Muscle layer of duodenum (tissue), 2 donors: Measurements from ENCODE around the gene FBXO44.

Experiments
- H3K27ac ChIP-seq: one replicate; pipeline ENCODE4 v1.7.0; 2013; ENCODE audit warnings: mild to moderate bottlenecking, low read length
- H3K27me3 ChIP-seq: one replicate; pipeline ENCODE4 v1.7.0; 2013; ENCODE audit warnings: low read depth, mild to moderate bottlenecking, control low read depth, low read length
- H3K36me3 ChIP-seq, 2 donors: one replicate each; pipeline ENCODE4 v1.7.0; 2013; ENCODE audit warnings: low read length in 2 of 2, control low read depth in 1 of 2, mild to moderate bottlenecking in 1 of 2; ENCODE audit not compliant: insufficient read depth in 2 of 2, control insufficient read depth in 1 of 2
- H3K4me1 ChIP-seq, 2 donors: one replicate each; pipeline ENCODE4 v1.7.0; 2013; ENCODE audit warnings: low read length in 2 of 2, mild to moderate bottlenecking in 2 of 2, control low read depth in 1 of 2, moderate library complexity in 1 of 2; ENCODE audit not compliant: insufficient read depth in 2 of 2, control insufficient read depth in 1 of 2
- H3K4me3 ChIP-seq, 2 donors: one replicate each; pipeline ENCODE4 v1.7.0; 2013; ENCODE audit warnings: low read length in 2 of 2, low read depth in 1 of 2, mild to moderate bottlenecking in 1 of 2
- H3K9me3 ChIP-seq, 2 donors: one replicate each; pipeline ENCODE4 v1.7.0; 2013; ENCODE audit warnings: low read length in 2 of 2, control low read depth in 1 of 2, mild to moderate bottlenecking in 1 of 2; ENCODE audit not compliant: control insufficient read depth in 1 of 2
- donor health status: healthy.

Gene FBXO44

GRCh38 chr1:11661103-11661502 lies 6.4 kb downstream of the FBXO44 start:
- H3K27me3 ChIP-seq = no peaks in the 10 kb centered on the region
- H3K4me1 ChIP-seq = peaks cover 0 to 4% of the 10 kb centered on the region in 2 donors
- peaks cover 3 to 14% of the 10 kb centered on the region in 2 donors for H3K36me3 ChIP-seq
- H3K4me3 ChIP-seq = no peak overlapping the region
- no peak overlapping the region for H3K27ac ChIP-seq
- no peaks in the 10 kb centered on the region for H3K9me3 ChIP-seq

- H3K9me3 ChIP-seq = no peaks in the 10 kb centered on the region
- H3K4me3 ChIP-seq = peak overlapping the region; percentile 50 to 61
- no peaks in the 10 kb centered on the region for H3K27me3 ChIP-seq
- peak overlapping the region; percentile 45 for H3K27ac ChIP-seq
- peaks cover 4 to 15% of the 10 kb centered on the region in 2 donors for H3K36me3 ChIP-seq
- peaks cover 0 to 4% of the 10 kb centered on the region in 2 donors for H3K4me1 ChIP-seq
Observed at GRCh38 chr1:11664336-11665065, 9.8 kb downstream of the FBXO44 start.

- H3K27ac ChIP-seq = no peak overlapping the region
- no peaks in the 10 kb centered on the region for H3K9me3 ChIP-seq
- no peaks in the 10 kb centered on the region for H3K27me3 ChIP-seq
- H3K4me1 ChIP-seq = peaks cover 0 to 4% of the 10 kb centered on the region in 2 donors
- no peak overlapping the region for H3K4me3 ChIP-seq
- H3K36me3 ChIP-seq = peaks cover 7 to 28% of the 10 kb centered on the region in 2 donors
Observed at GRCh38 chr1:11668516-11668915, 13.8 kb downstream of the FBXO44 start.

DNA sequence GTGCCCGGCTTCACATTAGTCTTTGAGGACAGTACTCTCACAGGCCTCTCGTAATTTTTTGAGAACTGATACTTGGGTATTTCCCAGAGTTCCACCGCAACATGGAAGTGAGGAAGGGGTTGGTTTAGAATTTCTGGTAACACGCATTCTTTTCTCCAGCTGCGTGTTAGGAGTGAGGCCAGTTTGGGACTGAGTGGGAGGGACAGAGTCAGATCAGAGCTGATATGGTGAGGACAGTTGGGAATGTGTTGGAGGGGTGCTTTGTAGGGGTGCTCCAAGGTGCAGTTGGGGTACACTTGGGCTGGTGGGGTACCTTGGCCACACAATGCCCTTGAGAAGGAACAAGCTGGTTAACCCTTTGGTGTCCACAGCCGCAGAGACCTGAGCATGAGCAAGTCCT lies 16.1 kb downstream of the FBXO44 start:
- H3K4me3 ChIP-seq = no peak overlapping the region
- no peaks in the 10 kb centered on the region for H3K9me3 ChIP-seq
- H3K36me3 ChIP-seq = peaks cover 7 to 46% of the 10 kb centered on the region in 2 donors
- no peaks in the 10 kb centered on the region for H3K4me1 ChIP-seq
- no peak overlapping the region for H3K27ac ChIP-seq
- H3K27me3 ChIP-seq = no peaks in the 10 kb centered on the region

GRCh38 chr1:11671205-11671543 lies 16.5 kb downstream of the FBXO44 start:
- Histone ChIP-seq H3K27me3 (no peaks in the 10 kb centered on the region), H3K4me1 (no peaks in the 10 kb centered on the region), H3K4me3 (no peak overlapping the region), H3K27ac (no peak overlapping the region), H3K36me3 (peaks cover 9 to 51% of the 10 kb centered on the region in 2 donors), H3K9me3 (no peaks in the 10 kb centered on the region)

DNA sequence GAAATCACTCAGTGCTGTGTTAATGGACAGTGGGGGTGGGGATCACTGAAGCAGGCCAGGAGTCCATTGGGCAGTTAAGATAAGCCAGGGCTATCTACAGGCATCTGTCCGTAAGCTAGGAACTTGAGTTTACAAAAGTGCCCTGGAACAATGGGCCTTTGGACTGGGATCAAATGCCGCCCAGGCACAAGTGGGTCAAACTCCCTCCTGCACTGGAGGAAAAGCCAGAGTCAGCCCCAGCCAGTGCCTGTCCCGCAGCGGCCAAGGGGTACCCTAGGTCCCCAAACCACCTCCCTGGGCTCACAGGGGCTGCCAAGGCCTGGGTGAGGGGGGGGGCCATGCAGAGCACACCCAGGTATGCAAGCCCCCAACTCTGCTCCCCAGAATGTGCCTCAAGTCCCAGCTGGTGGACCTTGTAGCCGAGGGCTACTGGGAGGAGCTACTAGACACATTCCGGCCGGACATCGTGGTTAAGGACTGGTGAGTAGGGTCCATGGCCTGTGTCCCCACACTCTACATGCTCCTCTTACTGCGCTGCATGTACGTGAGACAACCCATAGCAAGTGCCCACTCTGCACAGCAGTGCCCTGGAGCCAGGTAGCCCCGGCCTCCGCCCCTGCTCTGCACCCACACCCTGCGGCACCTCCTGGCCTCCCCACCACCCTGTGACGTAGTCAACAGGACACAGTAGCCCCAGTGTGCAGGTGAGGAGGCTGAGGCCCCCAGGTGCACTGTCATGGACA lies 17.0 kb downstream of the FBXO44 start:
- H3K27me3 ChIP-seq = no peaks in the 10 kb centered on the region
- H3K27ac ChIP-seq = no peak overlapping the region
- no peaks in the 10 kb centered on the region for H3K9me3 ChIP-seq
- no peak overlapping the region for H3K4me3 ChIP-seq
- H3K36me3 ChIP-seq = peaks cover 9 to 56% of the 10 kb centered on the region in 2 donors
- H3K4me1 ChIP-seq = no peaks in the 10 kb centered on the region

GRCh38 chr1:11673089-11673769 lies 18.6 kb downstream of the FBXO44 start:
- peaks cover 13 to 64% of the 10 kb centered on the region in 2 donors for H3K36me3 ChIP-seq
- H3K27ac ChIP-seq = no peak overlapping the region
- no peaks in the 10 kb centered on the region for H3K4me1 ChIP-seq
- H3K9me3 ChIP-seq = no peaks in the 10 kb centered on the region
- H3K4me3 ChIP-seq = no peak overlapping the region
- no peaks in the 10 kb centered on the region for H3K27me3 ChIP-seq

DNA sequence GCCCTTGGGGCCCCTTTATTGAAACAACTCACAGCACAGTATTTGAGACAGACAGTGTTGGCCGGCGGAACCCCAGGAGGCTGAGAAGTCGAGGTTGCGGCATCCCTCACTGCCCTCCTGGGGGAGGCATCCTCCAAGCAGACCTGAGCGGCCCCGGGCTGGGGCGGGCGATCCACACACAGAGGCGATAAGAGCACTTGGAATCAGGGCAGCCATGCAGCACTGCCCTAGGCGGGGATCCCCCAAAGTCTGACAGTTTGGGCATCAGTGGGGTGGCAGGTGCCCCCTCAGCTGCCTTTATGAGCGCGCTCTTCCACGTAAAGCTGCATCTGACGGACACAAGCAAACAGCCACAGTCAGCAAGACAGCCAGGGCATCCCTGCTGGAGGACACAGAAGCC lies 19.8 kb downstream of the FBXO44 start:
- Histone ChIP-seq H3K27me3 (no peaks in the 10 kb centered on the region), H3K9me3 (no peaks in the 10 kb centered on the region), H3K4me3 (no peak overlapping the region), H3K27ac (no peak overlapping the region), H3K36me3 (peaks cover 8 to 57% of the 10 kb centered on the region in 2 donors), H3K4me1 (no peaks in the 10 kb centered on the region)

- peaks cover 8 to 57% of the 10 kb centered on the region in 2 donors for H3K36me3 ChIP-seq
- H3K27ac ChIP-seq = no peak overlapping the region
- peaks cover 0 to 4% of the 10 kb centered on the region in 2 donors for H3K4me1 ChIP-seq
- no peaks in the 10 kb centered on the region for H3K27me3 ChIP-seq
- no peak overlapping the region for H3K4me3 ChIP-seq
- no peaks in the 10 kb centered on the region for H3K9me3 ChIP-seq
Observed at GRCh38 chr1:11675325-11675724, 20.6 kb downstream of the FBXO44 start.

- Histone ChIP-seq H3K4me3 (no peak overlapping the region), H3K27ac (no peak overlapping the region), H3K36me3 (peaks cover 8 to 52% of the 10 kb centered on the region in 2 donors), H3K27me3 (no peaks in the 10 kb centered on the region), H3K9me3 (no peaks in the 10 kb centered on the region), H3K4me1 (peaks cover 0 to 8% of the 10 kb centered on the region in 2 donors)
Observed at GRCh38 chr1:11676386-11677103, 21.9 kb downstream of the FBXO44 start.

- H3K9me3 ChIP-seq = no peaks in the 10 kb centered on the region
- no peaks in the 10 kb centered on the region for H3K27me3 ChIP-seq
- H3K27ac ChIP-seq = no peak overlapping the region
- H3K4me1 ChIP-seq = peaks cover 0 to 13% of the 10 kb centered on the region in 2 donors
- H3K36me3 ChIP-seq = peaks cover 6 to 36% of the 10 kb centered on the region in 2 donors
- no peak overlapping the region for H3K4me3 ChIP-seq
Observed at GRCh38 chr1:11678442-11678841, 23.8 kb downstream of the FBXO44 start.
